ENCODE measurements around the gene KRTAP21-3.
"Not testable (repeated sequence)": the region's sequence is repeated elsewhere in the genome, so short reads cannot be mapped to it uniquely, and the experiment has no call there.

The KRTAP21-3 gene, protein sequence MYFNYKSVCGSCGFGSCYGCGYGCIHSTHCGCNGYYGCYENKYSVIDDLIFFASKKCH

DNA sequence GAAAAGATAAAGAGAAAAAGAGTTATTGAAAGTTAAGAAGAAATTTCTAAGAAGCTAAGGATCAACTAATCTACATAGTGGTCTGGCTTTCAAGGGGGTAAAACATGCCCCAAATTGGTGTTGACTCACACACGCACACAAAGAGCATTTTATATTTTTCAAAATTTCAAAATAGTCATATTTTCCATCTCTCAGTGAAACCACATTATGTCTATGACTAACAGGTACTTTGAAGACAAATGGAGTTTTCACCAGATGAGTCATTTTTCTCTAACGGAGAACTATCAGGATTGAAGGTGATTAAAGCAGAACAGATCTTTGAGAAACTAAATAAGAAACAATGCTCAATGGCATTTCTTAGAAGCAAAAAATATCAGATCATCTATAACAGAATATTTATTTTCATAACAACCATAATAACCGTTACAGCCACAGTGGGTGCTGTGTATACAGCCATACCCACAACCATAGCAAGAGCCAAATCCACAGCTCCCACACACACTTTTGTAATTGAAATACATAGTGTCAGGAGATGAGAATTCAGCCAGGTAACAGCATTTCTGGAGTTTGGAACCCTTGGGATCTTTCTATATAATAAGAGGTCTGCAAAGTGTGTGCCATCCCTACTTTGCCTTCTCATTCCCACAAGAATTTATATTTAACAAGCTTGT lies at the start of gene KRTAP21-3:
Gene KRTAP21-3 (minus strand): TSS at position 539 of the 671 bp plus-strand sequence. CDS start 18 bp downstream, at position 521.
- no peak for DNase-seq (ENCODE audit: low read depth in 2 of 2)

DNA sequence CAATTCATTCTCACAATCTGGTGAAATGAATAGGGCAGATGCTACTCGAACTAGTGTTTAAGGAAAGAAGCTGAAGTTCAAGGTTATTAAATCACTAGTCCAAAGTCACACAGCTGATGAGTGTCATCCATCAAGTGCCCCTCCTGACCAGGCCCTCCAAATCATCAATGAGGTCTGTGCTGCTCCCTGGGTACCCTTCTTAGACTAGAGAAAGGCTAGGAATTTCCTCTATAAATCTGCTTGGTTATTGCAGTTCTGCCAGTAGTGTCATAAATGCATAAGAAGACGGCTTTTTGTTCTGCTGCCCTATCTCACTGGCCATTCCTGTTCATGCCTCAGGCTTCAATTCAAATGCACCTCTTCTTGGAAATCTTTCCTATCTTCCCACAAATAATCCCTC lies 42.2 kb upstream of the KRTAP21-3 start:
- DNase-seq (ENCODE audit: low read depth in 2 of 2) = no peak

DNA sequence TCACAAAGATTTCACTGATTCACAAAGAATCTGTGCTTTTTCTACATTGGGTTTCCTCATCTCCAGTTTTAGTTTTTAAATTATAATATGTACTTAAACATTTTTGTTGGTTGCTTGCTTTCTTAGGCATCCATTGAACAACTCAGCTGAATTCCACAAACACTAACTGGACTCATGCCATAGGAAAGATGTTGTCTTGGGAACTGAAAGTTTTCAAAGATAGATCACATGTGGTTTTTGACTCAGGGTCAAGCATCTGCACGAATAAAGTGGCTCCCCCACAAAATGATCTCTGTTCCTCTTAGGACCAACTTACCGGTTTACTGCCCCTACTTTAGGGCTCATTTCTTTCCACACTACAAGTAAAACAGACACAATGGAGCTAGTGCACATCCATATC lies 39.7 kb upstream of the KRTAP21-3 start:
- DNase-seq (ENCODE audit: low read depth in 2 of 2) = no peak

DNA sequence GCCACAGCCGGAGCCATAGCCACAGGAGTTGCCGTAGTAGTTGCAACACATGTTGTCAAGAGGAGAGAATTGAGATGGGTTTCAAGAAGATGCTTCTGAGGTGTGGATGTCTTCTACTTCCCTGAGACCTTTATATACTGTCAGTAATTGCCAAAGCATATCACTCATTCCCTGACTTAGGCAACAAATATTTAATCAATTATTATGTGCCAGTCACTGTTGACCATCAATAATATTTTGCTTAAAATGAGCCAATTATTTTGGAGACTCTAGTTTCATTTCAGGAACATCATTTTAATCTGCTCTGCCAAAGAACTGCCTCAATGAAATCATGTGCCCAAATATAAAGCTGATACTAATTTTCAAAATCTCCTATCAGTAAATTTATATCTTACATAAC lies 36.8 kb upstream of the KRTAP21-3 start, which contains the start of gene KRTAP21-1:
Gene KRTAP21-1 (minus strand): TSS at position 101 of the 400 bp plus-strand sequence. CDS start 50 bp downstream, at position 51.
- DNase-seq (ENCODE audit: low read depth in 2 of 2) = not testable (repeated sequence)

DNA sequence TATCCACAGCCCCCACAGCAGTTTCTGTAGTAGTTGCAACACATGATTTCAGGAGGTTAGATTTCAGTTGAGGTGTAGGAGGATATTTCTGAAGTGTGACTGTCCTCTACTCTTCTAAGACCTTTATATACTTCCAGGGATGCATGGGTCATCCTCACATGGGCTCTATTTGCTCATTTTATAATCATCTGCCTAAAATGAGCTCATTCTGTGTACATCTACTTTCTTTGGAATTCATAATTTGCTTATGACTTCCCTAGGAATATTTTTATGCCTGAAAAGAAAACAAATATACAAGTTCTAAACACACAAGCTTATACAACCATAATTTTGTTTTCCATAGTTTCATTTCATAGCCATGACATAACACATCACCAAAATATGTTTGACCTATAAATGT lies 28.6 kb upstream of the KRTAP21-3 start, which contains the start of gene KRTAP21-2:
Gene KRTAP21-2 (minus strand): TSS at position 101 of the 400 bp plus-strand sequence. CDS start 57 bp downstream, at position 44.
- no peak for DNase-seq (ENCODE audit: low read depth in 2 of 2)

DNA sequence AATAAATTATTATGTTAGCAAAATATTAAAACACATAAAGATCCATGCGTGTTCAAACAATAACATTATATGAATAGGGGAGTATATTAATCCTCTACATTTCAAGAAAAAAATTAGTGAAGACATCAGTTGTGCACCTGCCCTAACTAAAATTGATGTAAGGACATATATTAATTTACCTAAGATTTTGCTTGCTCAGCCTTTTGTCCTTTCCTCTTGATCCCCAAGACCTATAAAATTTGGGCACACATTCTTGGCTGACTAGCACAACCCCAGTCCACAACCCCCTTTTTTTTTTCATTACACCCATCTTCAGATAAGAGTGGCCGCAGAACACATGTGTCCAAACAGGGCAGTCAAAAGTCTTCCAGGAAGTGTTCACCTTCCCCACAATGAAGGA lies 21.9 kb upstream of the KRTAP21-3 start:
- no peak for DNase-seq (ENCODE audit: low read depth in 2 of 2)

DNA sequence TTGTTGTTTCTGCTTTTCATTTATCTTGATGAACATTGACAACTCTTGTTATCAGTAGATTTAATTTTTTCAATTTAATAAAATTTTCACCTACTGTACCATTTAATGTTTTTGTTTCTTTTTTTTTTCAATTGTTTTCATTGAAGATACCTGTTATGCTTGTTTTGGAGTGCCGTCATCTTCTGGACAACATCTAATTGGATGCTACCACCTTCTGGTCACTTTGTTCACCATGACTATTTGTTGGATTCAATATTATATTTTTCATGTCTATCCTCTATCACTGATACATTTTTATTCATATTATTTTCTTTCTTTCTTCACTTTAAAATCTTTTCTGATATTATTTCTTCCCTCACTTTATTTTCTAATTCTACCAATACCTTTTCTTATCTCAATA lies 14.4 kb upstream of the KRTAP21-3 start:
- no peak for DNase-seq (ENCODE audit: low read depth in 2 of 2)

DNA sequence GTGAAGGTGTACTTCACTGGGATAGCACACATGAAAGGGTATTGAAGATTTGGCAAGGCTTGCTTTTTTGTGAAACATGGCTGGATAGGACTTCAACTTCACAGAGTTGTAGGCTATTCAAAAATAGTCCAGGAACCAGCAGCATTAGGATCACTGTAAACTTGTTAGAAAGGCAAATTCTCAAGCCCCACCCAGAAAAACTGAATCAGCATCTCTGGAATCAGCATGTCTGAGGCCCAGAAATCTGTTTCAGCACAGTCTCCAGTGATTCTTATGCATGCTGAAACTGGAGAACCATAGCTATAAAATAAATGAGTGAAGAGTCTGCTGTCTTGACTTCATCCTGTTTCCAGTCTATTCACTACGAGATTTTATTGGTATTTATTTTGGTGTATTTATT lies 8.1 kb upstream of the KRTAP21-3 start:
- DNase-seq (ENCODE audit: low read depth in 2 of 2) = no peak

DNA sequence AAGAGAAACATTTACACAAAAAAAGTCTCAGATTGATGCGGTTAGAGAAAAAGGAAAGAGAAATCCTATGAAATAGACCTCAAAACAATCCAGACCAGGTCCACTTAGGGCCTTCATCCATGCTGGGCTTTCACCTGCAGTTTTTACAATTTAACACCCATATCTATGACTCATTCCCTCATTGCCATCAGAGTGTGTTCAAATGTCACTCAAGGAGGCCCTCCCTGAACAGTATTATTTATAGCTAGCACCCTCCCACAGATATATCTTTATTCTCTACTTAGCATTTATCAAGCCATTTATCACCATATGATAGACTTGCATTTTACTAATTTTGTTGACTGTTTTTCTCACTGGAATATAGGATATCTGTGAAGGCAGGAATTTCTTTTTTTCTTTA lies 824 bp upstream of the KRTAP21-3 start:
- DNase-seq (ENCODE audit: low read depth in 2 of 2) = no peak

DNA sequence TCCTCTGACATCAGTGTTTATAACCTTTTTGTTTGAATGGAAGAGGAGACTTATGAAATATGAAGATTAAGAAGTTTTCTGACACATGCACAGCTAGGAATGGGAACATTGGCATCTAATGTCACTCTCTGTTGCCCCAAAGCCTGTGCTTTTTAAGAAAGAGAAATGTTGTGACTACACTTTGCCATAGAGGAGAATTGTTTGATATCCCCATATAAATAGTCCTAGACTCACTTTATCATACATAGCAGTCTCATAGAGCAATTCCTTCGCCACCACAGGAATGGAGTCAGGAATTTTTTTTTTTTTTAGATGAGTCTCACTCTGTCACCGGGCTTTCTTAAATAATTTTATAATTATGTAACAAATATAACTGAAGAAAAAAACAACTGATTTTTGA lies 1.5 kb downstream of the KRTAP21-3 start:
- no peak for DNase-seq (ENCODE audit: low read depth in 2 of 2)

DNA sequence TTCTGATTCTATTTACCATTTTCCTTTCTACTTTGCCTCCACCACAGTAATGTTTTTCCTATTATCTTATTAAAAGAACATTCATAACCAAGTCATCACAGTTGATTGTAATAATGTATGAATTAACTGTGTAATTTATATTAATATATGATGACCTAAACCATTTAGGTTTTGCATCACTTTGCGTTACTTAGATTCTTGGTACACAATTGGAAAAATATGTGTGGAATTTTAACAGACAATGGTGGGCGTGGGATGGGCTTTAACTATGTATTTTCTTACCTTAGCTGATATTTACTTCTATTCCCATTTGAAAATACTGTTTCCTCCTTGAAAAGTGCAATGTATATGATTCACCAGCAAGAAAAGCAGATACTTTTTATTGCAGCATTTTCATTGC lies 3.6 kb downstream of the KRTAP21-3 start:
- no peak for DNase-seq (ENCODE audit: low read depth in 2 of 2)

DNA sequence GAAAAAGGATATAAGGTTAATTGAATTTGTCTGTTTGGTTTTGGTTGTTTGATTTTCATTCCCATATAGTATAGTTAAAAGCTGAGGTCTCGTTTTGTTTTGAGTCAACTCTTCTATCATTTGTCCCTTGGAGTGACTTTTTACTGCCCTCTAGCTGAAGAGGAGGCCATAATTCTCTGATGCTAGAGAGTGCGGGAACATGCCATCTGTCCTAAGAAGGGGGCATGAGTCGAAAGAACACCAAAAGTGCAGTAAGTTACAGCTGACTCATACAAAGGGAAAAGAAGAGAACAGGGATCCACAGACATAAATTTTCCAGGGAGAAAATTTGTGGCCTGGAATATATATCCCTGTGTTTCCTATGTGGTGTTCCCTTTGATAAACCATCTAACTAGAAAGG lies 4.1 kb downstream of the KRTAP21-3 start:
- no peak for DNase-seq (ENCODE audit: low read depth in 2 of 2)

DNA sequence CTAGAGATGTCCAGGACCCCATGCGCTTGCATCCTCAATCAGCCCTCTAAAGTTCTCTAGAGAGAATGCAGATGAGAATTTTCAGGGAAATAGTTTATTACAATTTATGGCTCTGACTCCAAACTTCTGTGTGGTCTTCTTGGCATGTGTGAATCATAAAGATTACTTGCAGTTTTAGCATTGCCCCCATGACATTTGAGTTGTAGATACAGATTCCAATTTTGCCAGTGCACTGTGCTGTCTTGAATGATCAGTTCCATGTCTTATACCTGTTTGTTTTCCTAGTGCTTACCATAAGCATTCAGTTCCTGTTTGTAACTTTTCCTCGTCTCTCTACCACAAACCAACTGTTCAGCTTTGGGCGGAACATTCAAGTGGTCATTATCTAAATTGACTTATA lies 4.8 kb downstream of the KRTAP21-3 start:
- DNase-seq (ENCODE audit: low read depth in 2 of 2) = no peak

DNA sequence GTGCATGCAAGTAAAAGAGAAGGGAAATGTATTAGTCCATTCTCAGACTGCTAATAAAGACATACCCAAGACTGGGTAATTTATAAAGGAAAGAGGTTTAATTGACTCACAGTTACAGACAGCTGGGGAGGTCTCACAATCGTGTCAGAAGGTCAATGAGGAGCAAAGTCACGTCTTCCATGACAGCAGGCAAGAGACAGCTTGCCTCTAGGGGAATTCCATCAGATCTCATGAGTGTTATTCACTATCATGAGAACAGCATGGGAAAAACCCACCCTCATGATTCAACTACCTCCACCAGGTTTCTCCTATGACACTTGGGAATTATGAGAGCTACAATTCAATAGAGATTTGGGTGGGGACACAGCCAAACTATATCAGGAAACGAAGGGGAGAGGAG lies 8.1 kb downstream of the KRTAP21-3 start:
- no peak for DNase-seq (ENCODE audit: low read depth in 2 of 2)

DNA sequence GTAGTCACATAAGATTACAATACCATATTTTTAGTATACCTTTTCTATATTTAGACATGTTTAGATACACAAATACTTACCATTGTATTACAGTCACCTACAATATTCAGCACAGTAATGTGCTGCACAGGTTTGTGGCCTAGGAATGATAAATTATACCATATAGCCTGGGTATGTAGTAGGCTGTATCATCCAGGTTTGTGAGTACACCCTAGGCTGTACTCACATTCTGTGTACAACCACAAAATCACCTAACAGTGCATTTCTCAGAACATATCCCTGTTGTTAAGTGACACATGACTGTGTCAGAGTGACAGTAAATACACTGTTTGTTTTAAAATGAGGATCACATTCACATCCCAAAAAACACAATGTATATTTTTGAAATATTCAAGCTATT lies 11.2 kb downstream of the KRTAP21-3 start:
- no peak for DNase-seq (ENCODE audit: low read depth in 2 of 2)

DNA sequence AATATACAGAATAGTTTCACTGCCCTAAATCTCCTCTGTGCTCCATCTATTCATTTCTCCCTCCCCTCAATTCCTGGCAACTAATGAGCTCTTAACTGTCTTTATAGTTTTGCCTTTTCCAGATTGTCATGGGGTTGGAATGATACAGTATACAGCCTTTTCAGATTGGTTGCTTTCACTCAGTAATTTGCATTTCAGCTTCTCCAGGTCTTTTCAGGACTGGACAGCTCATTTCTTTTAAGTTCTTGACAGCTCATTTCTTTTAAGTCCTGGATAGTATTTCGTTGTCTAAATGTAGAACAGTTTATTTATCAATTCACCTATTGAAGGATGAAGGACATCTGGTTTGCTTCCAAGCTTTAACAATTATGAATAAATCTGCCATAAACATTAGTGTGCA lies 22.6 kb downstream of the KRTAP21-3 start:
- no peak for DNase-seq (ENCODE audit: low read depth in 2 of 2)

DNA sequence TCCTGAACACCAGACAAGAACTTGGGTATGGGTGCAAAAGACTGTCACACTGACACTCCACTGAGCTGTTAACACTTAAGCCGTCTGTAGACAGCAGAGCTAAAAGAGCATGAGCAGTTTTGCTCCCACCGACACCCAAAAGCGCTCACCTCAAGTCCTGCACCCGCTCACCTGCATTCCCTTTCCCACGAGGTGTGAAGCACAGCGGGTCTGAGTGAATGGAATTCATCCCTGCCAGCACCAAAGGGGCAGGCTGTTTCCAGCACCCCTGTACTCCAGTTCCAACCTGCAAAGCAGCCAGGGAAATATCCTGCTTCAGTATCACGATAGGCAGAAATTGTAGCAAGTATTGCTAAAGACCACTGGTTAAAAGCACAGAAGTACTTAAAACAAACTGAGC lies 28.8 kb downstream of the KRTAP21-3 start:
- no peak for DNase-seq (ENCODE audit: low read depth in 2 of 2)

DNA sequence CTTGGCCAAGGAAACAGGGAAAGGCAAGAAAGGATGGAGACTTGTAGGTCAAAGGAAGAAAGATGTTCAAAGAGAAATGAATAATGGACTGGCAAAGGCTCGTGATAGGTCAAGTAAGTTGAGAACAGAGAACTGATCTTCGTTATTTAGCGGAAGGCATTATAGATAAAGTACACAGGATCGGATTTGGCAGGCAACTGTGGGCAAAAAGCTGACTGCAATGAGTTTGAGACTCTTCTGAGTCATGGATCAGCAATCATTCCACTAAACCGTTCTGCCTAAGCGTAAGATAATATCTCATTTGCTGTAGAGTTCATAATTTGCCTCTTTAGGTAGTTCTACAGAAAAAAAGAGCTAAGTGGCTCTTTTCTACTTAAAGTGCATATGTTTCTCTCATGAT lies 34.1 kb downstream of the KRTAP21-3 start:
- no peak for DNase-seq (ENCODE audit: low read depth in 2 of 2)

DNA sequence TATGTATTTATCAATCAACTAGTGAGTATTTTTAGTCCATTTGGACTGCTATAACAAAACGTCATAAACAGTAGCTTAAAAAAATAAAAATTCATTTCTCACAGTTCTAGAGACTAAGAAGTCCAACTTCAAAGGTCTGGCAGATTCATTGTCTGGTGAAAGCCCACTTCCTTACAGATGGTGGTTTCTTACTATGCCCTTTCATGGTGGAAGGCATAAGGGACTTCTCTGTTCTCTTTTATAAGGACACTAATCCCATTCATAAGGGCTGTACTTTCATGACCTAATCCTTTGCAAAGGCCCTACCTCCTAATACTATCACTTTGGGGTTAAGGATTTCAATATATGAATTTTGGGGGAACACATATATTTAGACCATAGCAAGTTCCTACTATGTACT lies 38.0 kb downstream of the KRTAP21-3 start:
- no peak for DNase-seq (ENCODE audit: low read depth in 2 of 2)

DNA sequence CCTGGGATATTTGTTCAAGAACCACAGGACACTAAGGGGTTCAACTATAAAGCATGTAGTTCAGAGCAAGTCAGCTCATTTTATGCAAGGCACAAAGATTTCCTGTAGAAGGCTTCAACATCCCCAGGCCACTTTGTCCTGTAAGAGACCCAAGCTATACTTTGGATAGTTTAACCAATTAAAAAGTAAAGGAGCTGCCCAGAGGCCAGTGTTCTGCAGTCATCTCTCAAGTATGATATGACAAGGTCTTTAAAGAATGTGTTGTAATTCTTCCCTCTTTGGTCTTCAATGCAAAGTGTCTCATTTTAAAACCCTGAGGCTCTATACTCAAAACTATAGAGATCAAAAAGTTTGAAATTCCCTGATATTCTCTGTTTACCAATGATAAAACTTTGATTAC lies 41.8 kb downstream of the KRTAP21-3 start:
- DNase-seq (ENCODE audit: low read depth in 2 of 2) = no peak

DNA sequence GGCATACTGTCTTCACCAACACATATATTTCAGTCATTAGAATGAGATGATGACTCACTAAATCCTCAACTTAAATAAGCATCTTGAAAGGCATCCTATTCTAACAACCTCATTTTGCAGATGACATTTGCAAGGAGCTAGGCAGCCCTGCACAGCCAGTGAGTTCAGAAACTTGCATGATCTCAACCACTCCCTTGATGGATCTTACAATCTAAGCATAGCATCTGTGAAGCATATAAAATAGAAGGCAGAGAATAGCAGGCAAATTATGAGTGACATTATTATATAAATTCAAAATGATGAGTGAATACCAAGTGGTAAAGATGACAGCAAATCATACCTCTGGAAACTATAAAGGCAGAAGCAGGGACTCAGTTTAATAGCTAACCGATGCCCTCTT lies 44.3 kb downstream of the KRTAP21-3 start:
- no peak for DNase-seq (ENCODE audit: low read depth in 2 of 2)

DNA sequence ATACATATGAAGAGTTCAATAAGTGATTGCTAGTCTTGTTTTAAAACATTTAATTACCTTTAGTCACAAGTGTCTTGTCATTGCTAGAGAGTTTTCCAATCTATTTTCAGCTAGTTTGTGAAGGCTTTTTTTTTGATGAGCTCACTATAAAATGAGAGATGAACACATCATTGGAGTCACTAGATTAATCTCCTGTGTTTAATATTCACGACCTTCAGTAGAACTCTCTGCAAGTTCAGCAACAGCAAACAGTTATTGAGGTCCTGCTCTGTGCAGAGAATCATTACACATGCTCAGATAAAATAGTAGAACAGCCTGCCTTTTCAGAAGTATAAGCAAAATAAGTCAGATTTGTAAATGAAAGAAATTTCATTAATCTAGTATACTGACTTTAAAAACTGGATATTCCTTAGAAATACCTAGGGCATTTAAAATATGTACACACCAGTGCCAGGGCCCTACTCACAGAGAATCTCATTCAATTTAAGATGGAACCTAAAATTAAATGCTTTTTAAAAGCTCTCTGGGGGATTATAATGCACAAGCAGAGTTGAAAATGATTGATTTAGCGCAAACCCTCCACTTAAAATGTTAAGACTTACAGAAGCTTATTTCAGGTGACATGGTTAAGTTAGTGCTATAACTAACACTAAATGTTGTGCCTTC lies 45.5 kb downstream of the KRTAP21-3 start:
- no peak for DNase-seq (ENCODE audit: low read depth in 2 of 2)

DNA sequence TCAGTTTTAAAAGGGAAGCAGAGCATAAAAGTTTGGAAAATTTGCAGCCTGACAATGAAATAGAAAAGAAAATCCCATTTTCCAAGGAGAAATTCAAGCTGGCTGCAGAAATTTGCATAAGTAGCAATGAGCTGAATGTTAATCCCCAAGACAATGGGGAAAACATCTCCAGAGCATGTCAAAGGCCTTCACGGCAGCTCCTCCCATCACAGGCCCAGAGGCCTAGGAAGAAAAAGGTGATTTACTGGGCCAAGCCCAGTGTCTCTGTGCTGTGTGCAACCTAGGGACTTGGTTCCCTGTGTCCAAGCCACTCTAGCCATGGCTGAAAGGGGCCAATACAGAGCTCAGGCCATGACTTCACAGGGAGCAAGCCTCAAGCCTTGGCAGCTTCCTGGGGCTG lies 49.8 kb downstream of the KRTAP21-3 start:
- DNase-seq (ENCODE audit: low read depth in 2 of 2) = no peak

All from stimulated activated CD4-positive, alpha-beta T cell treated with anti-CD3 and anti-CD28 coated beads, Interleukin-1b, Interleukin-23, amount 100 ng/mL, for 4 hours (primary cell).